ENCODE measurements around the gene OR5D13.

Gene OR5D13, protein sequence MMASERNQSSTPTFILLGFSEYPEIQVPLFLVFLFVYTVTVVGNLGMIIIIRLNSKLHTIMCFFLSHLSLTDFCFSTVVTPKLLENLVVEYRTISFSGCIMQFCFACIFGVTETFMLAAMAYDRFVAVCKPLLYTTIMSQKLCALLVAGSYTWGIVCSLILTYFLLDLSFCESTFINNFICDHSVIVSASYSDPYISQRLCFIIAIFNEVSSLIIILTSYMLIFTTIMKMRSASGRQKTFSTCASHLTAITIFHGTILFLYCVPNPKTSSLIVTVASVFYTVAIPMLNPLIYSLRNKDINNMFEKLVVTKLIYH

DNA sequence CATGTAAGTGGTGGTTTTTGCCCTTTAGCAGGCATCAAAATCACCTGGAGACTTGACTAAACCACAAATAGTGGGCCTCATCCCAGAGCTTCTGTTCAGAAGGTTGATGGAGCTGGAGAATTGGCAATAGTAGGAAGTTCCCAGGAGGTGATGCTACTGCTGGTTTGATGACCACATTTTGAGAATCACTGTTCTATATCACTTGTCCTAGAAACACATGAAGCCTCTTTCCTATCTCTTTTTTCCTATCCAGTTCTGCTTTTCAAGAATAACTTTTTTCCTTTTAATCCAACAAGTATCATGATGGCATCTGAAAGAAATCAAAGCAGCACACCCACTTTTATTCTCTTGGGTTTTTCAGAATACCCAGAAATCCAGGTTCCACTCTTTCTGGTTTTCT, at the start of gene OR5D13:
OR5D13 (plus strand) TSS at position 301 of the 400 bp plus-strand sequence; CDS start at position 301, 0 bp downstream.
- DNase-seq: no peak

DNA sequence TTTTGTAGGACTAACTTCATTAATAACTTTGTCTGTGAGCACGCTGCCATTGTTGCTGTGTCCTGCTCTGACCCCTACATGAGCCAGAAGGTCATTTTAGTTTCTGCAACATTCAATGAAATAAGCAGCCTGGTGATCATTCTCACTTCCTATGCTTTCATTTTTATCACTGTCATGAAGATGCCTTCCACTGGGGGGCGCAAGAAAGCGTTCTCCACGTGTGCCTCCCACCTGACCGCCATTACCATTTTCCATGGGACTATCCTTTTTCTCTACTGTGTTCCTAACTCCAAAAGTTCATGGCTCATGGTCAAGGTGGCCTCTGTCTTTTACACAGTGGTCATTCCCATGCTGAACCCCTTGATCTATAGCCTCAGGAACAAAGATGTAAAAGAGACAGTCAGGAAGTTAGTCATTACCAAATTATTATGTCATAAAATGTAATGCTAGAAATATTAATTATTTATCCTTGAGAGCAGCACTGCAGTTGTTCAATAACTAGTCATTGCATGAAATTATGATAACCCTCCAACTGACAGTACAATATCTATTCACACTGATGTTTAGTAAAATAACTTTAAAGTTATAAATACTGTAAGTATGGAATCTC, 46.4 kb upstream of the OR5D13 start:
- no peak for DNase-seq

DNA sequence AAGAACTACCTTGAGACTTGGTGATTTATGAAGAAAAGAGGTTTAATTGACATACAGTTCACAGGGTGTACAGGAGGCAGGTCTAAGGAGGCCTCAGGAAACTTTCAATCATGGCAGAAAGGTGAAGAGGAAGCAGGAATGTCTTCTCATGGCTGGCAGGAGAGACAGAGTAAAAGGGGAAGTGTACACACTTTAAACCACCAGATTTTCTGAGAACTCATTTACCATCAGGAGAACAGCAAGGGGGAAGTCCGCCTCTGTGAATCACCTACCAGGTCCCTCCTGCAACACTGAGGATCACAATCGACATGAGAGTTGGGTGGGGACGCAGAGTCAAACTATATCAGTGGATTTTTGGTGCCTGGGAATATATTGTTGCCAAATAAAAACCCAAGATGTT, 40.3 kb upstream of the OR5D13 start:
- DNase-seq: no peak

DNA sequence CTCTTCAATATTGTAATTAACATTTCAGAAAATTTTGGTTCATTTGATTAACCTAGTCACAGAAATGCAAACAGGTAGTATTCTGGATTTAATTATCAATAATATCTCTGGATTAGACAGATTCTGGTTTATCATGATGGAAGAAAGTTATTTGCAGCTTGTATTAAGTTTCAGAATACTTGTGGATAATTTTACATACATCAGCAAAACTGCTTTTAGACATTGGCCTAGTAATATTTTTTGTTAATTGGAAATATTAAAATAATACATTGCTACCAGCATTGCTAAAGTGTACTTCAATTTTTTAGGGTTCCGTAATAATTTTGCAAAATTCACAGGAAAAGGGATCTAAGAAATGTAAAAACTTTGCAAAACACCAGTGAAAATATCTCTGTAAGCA, 18.4 kb downstream of the OR5D13 start:
- no peak for DNase-seq

DNA sequence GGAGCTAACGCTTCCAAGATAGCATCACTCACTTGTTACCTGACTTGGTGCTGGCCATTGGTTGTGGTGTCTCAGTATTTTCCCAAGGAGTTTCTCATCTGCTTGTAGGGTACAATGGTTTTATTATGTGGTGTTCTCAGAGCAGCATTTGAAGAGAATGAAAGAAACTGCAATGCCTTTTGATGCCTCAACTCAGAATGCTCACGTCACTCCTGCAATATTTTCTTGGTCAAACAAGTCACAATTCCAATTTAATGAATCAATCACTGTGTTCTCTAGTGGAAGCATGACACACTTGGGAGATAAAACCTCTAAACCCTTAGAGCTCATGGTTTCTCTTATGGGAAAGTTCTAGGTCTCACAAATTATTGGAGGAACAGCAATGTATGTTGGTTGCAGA, 20.1 kb downstream of the OR5D13 start:
- DNase-seq: no peak

DNA sequence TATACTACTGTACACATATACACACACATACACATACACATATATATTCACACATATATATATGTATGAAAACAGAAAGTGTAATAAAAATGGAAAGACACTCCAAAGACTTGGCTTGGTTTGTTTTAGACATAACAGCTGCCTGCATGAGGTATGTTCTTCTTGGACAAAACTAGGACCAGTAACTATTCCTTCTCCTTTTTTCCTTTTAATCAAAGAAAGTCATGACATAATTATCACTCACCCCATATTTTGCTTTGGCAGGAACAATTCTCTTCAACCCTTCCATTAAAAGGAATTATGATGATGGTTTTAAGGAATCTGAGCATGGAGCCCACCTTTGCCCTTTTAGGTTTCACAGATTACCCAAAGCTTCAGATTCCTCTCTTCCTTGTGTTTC, 22.0 kb downstream of the OR5D13 start, which contains the start of gene OR5D14:
OR5D14 (plus strand) TSS at position 301 of the 400 bp plus-strand sequence; CDS start at position 301, 0 bp downstream.
- no peak for DNase-seq

DNA sequence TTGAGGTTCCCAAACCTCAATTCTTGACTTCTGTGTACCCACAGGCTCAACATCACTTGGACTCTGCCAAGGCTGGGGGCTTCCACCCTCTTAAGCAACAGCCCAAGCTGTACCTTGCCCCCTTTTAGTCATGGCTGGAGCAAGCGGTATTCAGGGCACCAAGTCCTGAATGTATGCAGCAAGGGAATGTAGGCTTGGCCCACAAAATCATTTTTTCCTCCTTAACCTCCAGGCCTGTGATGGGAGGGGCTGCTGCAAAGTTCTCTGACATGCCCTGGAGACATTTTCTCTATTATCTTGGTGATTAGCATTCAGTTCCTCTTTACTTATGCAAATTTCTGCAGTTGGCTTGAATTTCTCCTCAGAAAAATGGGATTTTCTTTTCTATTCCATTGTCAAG, 33.0 kb downstream of the OR5D13 start:
- DNase-seq: no peak

DNA sequence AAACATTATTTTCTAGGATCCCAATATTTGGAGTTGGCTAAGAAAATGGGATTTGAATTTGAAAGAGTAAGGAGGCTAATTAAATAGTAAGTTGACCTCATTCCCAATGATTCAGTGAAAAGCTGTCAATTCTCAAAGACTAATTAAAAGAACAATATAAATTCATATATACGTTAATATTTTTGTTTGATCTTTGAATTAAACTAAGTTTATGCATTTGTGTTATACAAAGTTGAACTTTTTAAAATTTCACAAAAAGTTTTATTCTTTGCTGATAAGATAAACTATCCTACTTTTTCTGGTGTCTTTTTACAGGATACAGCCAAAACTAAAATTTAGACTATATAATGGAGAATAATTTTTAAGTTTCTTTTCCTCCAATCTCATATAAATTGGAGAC, 37.8 kb downstream of the OR5D13 start, which contains the start of gene OR5L1:
OR5L1 (plus strand) TSS at position 301 of the 400 bp plus-strand sequence. CDS start 100 bp downstream, outside the sequence.
- DNase-seq: no peak

DNA sequence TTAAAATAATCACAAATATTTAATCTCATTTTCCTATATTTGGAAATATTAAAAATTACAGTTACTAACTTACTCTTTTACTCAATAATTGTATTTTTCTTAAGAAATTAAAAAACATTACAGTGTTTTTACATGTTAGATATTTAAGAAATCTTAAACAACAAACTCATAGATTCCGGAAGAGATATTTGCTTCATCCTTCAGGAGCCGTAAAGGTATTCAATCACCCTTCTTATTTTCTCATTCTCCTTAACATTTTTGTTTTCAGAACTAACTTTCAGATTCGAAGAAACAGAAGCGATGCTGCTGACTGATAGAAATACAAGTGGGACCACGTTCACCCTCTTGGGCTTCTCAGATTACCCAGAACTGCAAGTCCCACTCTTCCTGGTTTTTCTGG, 46.1 kb downstream of the OR5D13 start, which contains the start of gene OR5D18:
OR5D18 (plus strand) TSS at position 301 of the 400 bp plus-strand sequence; CDS start at position 301, 0 bp downstream.
- DNase-seq: no peak

Data from NCI-H1694 (cell line).